K562 (cell line): ENCODE results near the gene STT3B. TPM values are rescaled to one million over a fixed set of nuclear protein-coding genes. Genes with fewer than 3 reads are reported as not detected.
A peak's percentile ranks its signal among the peaks of the same experiment; 100 is the strongest.

ENCODE experiments used
- ATAC-seq: fragments of 200-7000 bp; cut with Tn5 transposase; 3 replicates; pipeline ENCODE4 v1.9.1; 2020; ENCODE audit warnings: moderate library complexity
- BruUV-seq: library from RNA; stranded (reverse); fragments of 400-500 nt; replicated peaks from 2 replicates; lab custom pipeline; 2021; lab: Mats Ljungman, UMichigan
- CTCF ChIA-PET: fragments of 300-600 bp; formaldehyde crosslinking; extraction: SDS; loops from one replicate; lab custom pipeline; 2021; ENCODE audit warnings: low intra/inter-chr PET ratio; lab: Yijun Ruan, JAX
- POLR2A ChIA-PET: fragments of 300-600, 350-650 bp; sonication (Branson Sonifier 250); formaldehyde crosslinking; extraction: SDS; loops from one replicate; lab custom pipeline; 2021; ENCODE audit warnings: antibody characterized with exemption, inconsistent platforms; lab: Yijun Ruan, JAX
- DNase-seq, 4 experiments: peaks; one replicate each; pipeline versions ENCODE4 v3.0.0 to v3.0.0-alpha.2; 2011 to 2018; ENCODE audit warnings: low spot score in 3 of 4, mixed read lengths in 3 of 4; ENCODE audit errors: extremely low read depth in 1 of 4
- FAIRE-seq: peaks from 2 replicates; lab custom pipeline; 2011; peaks lifted over from hg19 to GRCh38; lab: Jason Lieb, UNC
- H2AFZ ChIP-seq: 2 replicates; pipeline ENCODE4 v1.6.0; 2011; ENCODE audit warnings: low read depth, low read length, control low read depth, inconsistent platforms
- H3K27ac ChIP-seq: fragments of 200-600 bp; 3 replicates; pipeline ENCODE4 v1.8.0; 2011; ENCODE audit warnings: low read depth, mild to moderate bottlenecking, control low read depth, inconsistent platforms, low read length, moderate library complexity, mixed read lengths; ENCODE audit errors: extremely low read depth
- H3K27me3 ChIP-seq, 2 experiments: fragments of 300-600 bp in 1 of 2; 2 replicates in 1 of 2; 3 replicates in 1 of 2; pipeline versions ENCODE4 v1.6.0 to v1.8.0; 2011; ENCODE audit warnings: inconsistent platforms in 2 of 2, low read length in 2 of 2, mild to moderate bottlenecking in 1 of 2, mixed read lengths in 1 of 2, moderate library complexity in 1 of 2; ENCODE audit not compliant: control insufficient read depth in 2 of 2, insufficient read depth in 2 of 2
- H3K36me3 ChIP-seq: fragments of 300-600 bp; 3 replicates; pipeline ENCODE4 v1.8.0; 2011; ENCODE audit warnings: mild to moderate bottlenecking, low read length, inconsistent platforms; ENCODE audit not compliant: control insufficient read depth, insufficient read depth
- H3K4me1 ChIP-seq, 2 experiments: fragments of 200-600 bp in 1 of 2; replicated peaks in 1 of 2; 2 replicates in 1 of 2; 3 replicates in 1 of 2; pipeline versions ENCODE4 v1.5.1 to v1.8.0; 2011; ENCODE audit warnings: inconsistent platforms in 2 of 2, low read length in 2 of 2, mild to moderate bottlenecking in 1 of 2, mixed read lengths in 1 of 2, moderate library complexity in 1 of 2; ENCODE audit not compliant: control insufficient read depth in 2 of 2, insufficient read depth in 2 of 2
- H3K4me2 ChIP-seq: 2 replicates; pipeline ENCODE4 v1.6.1; 2011; ENCODE audit warnings: low read length, control low read depth, inconsistent platforms, mixed read lengths; ENCODE audit not compliant: insufficient read depth
- H3K4me3 ChIP-seq: fragments of 200-600 bp; sonication (generic), shearing (Covaris generic); 2 replicates; pipeline ENCODE4 v1.5.1; 2016; ENCODE audit warnings: control low read depth, inconsistent platforms
- H3K79me2 ChIP-seq: fragments of 200-600 bp; 3 replicates; pipeline ENCODE4 v1.8.0; 2011; ENCODE audit warnings: low read length, inconsistent platforms; ENCODE audit not compliant: control insufficient read depth, insufficient read depth
- H3K9ac ChIP-seq, 2 experiments: 2 replicates each; pipeline versions ENCODE4 v1.6.0 to v1.6.1; 2011; ENCODE audit warnings: low read depth in 2 of 2, low read length in 2 of 2, control low read depth in 1 of 2, inconsistent platforms in 1 of 2, mild to moderate bottlenecking in 1 of 2, mixed read lengths in 1 of 2; ENCODE audit not compliant: insufficient read depth in 1 of 2
- H3K9me1 ChIP-seq: one replicate; pipeline ENCODE4 v1.6.0; 2011; ENCODE audit warnings: inconsistent platforms, mild to moderate bottlenecking, low read length, moderate library complexity; ENCODE audit not compliant: control insufficient read depth, insufficient read depth
- H3K9me3 ChIP-seq: replicated peaks from 2 replicates; pipeline ENCODE4 v1.5.1; 2011; ENCODE audit warnings: low read depth, low read length, inconsistent platforms; ENCODE audit not compliant: control insufficient read depth, insufficient read depth
- H4K20me1 ChIP-seq: replicated peaks from 2 replicates; pipeline ENCODE4 v1.6.1; 2011; ENCODE audit warnings: low read length, inconsistent platforms, mixed read lengths; ENCODE audit not compliant: control insufficient read depth, insufficient read depth
- CEBPB ChIP-seq: fragments of 450-650 bp; IDR thresholded peaks from 2 replicates; pipeline ENCODE4 v1.6.1; 2016; ENCODE audit warnings: missing genetic modification characterization, missing compliant biosample characterization
- CEBPG ChIP-seq, 3 experiments: fragments of 200-800 bp in 1 of 3; sonication (Bioruptor generic) in 1 of 3; sonication (generic) in 1 of 3; formaldehyde crosslinking in 1 of 3; IDR thresholded peaks in 2 of 3; conservative IDR thresholded peaks in 1 of 3; 2 replicates each; pipeline versions ENCODE4 v1.6.1 to v1.8.0; 2016 to 2022; ENCODE audit warnings: missing compliant biosample characterization in 2 of 3, missing genetic modification characterization in 2 of 3, mild to moderate bottlenecking in 1 of 3, missing genetic modification reagents in 1 of 3
- MTF1 ChIP-seq: fragments of 250-450 bp; sonication (Bioruptor Pico); IDR thresholded peaks from 2 replicates; pipeline ENCODE4 v1.9.0; 2021; ENCODE audit warnings: moderate library complexity, mild to moderate bottlenecking, inconsistent platforms, borderline replicate concordance
- STAT5B ChIP-seq: fragments of 250-450 bp; sonication (Bioruptor Pico); IDR thresholded peaks from 2 replicates; pipeline ENCODE4 v1.8.0; 2021; ENCODE audit warnings: mild to moderate bottlenecking, inconsistent platforms
- TGIF2 ChIP-seq: sonication (generic); formaldehyde crosslinking; IDR thresholded peaks from 2 replicates; pipeline ENCODE4 v1.8.1; 2022; ENCODE audit warnings: mild to moderate bottlenecking, missing genetic modification reagents, moderate library complexity
- WGBS: fragments of 100-300 bp; shearing (Covaris generic); methylation state at CpG from one replicate; pipeline ENCODE4 v1.1.6; 2016; ENCODE audit warnings: low coverage, mixed read lengths; ENCODE audit not compliant: insufficient coverage; ENCODE audit errors: missing lambda C conversion rate; 5-methylcytosine and 5-hydroxymethylcytosine counted together
- in situ Hi-C: fragments of 300-500 bp; cut with MboI; formaldehyde crosslinking; loops from 4 replicates; pipeline ENCODE4 v1.15.0; 2018; ENCODE audit warnings: inconsistent platforms, mixed read lengths
- intact Hi-C: fragments of 100-400 bp; cut with micrococcal nuclease; formaldehyde crosslinking; loops from 2 replicates; pipeline ENCODE4 v1.14.2; 2022
- polyA plus RNA-seq, 8 experiments: library from polyadenylated mRNA; depleted of rRNA in 4 of 8; stranded (reverse) in 5 of 8; unstranded in 3 of 8; fragments of >200 nt; fragmentation: Nextera tagmentation in 2 of 8; fragmentation: Illumina TruSeq in 1 of 8; extraction: Ambion mirVana in 2 of 8; extraction: Trizol in 1 of 8; gene quantifications; 2 replicates each; pipeline versions ENCODE4 v1.2.1 to v1.2.3, GENCODE V29; 2011 to 2014; ENCODE audit warnings: inconsistent platforms in 1 of 8, missing spikeins in 1 of 8
- total RNA-seq, 7 experiments: library from RNA; depleted of rRNA in 6 of 7; stranded (reverse); fragments of >200 nt in 6 of 7; fragmentation: Illumina TruSeq in 2 of 7; extraction: Trizol in 2 of 7; gene quantifications; 2 replicates each; pipeline versions ENCODE4 v1.2.1 to v1.2.3, GENCODE V29; 2011 to 2021; ENCODE audit warnings: low replicate concordance in 1 of 7

The STT3B gene
- total and polyA plus RNA-seq, 9 of the 15 experiments (the other 6 are each of a cell fraction or from before 2014, with no cell fraction given), result 22.4 to 147 (median 100) TPM

GRCh38 chr3:31614162-31614921, 81.6 kb downstream of the STT3B start:
- Histone ChIP-seq H2AFZ (no peak overlapping the region), H4K20me1 (no peaks in the 10 kb centered on the region), H3K9me3 (no peaks in the 10 kb centered on the region), H3K4me2 (no peak overlapping the region), H3K27ac (no peak overlapping the region), H3K4me1 (no peaks in the 10 kb centered on the region), H3K9me1 (no peaks in the 10 kb centered on the region), H3K79me2 (peaks cover 43% of the 10 kb centered on the region)
- no peak for ATAC-seq
- CTCF ChIA-PET, result no interaction called here
- 70% methylated on average over 5 of the region's 5 CpGs for WGBS
- intact Hi-C loops, result no loop called here
- DNase-seq, result no peak
- TF ChIP-seq CEBPG (CRISPR knock-in tag; IDR thresholded peaks at IDR 0.05) (no peak), CEBPG (tag; conservative IDR thresholded peaks at IDR 0.05 in 1 of 2, IDR thresholded peaks at IDR 0.05 in 1 of 2) (peak; percentile 49 to 91), TGIF2 (CRISPR knock-in tag) (no peak), CEBPB (tag) (peak; percentile 88), MTF1 (CRISPR knock-in tag) (peak; percentile 30; the same call in 1 of the 2 replicates), STAT5B (CRISPR knock-in tag) (no peak)
- TF ChIP-seq, all 486 proteins: peak for 3
- in situ Hi-C loops, result no loop called here
- Histone ChIP-seq H3K36me3 (peaks cover 25% of the 10 kb centered on the region; the same call in 2 of the 3 replicates), H3K27me3 (no peaks in the 10 kb centered on the region), H3K4me3 (no peak overlapping the region), H3K9ac (no peak overlapping the region)
- no TSS peak for BruUV-seq
- POLR2A ChIA-PET, result no interaction called here
- FAIRE-seq, result no peak
